ENCODE results near the gene RNU5B-1.

RNU5B-1 gene

DNA sequence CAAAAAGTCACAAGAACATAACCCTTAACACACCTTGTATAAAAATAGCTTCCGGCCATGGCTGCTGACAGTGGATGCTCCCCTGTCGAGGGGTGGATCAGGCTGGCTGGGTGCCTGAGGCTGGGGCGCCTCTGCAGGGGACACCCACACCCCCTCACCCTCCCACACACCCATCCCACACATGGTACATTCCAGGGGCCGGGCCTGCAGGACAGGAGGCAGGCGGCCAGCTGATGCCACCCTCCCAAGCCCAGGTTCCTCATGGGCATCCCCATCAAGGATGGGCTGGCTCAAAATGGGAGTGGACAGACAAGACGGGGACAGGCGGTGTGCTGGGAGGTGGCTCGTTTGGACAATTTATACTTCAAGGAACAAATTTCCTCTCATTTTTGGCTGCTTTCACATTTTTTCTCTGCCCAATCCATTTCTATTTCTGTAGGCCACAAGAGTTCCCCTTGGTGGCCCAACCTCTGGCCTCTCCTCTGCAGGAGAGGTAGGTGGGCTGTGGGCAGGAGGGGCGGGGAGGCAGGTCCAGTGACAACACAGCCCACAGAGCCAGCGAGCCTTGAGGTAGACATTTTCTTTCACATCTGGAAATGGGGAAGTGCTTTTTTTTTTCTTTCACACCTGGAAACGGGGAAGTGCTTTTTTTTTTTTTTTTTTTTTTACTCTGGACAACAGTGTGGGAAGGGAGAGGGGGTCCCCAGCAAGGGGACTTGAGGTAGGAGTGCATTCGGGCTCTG, 23.3 kb downstream of the RNU5B-1 start:
- Histone ChIP-seq H3K9me3 (no peaks in the 10 kb centered on the region), H3K4me1 (peaks cover 8% of the 10 kb centered on the region), H3K27me3 (no peaks in the 10 kb centered on the region), H3K4me3 (ENCODE audit: low read depth, low read length) (no peak overlapping the region), H3K36me3 (peaks cover 24% of the 10 kb centered on the region)
- DNase-seq: no peak
- TF ChIP-seq CTCF (IDR thresholded peaks at IDR 0.05; ENCODE audit: low read depth, low read length): no peak

- Histone ChIP-seq H3K36me3 (peaks cover 24% of the 10 kb centered on the region), H3K9me3 (no peaks in the 10 kb centered on the region), H3K4me3 (ENCODE audit: low read depth, low read length) (no peak overlapping the region), H3K27me3 (no peaks in the 10 kb centered on the region), H3K4me1 (peaks cover 14% of the 10 kb centered on the region)
- DNase-seq: no peak
- TF ChIP-seq CTCF (IDR thresholded peaks at IDR 0.05; ENCODE audit: low read depth, low read length): no peak
These were observed 24.2 kb downstream of the RNU5B-1 start for GRCh38 chr15:65328506-65329287.

DNA sequence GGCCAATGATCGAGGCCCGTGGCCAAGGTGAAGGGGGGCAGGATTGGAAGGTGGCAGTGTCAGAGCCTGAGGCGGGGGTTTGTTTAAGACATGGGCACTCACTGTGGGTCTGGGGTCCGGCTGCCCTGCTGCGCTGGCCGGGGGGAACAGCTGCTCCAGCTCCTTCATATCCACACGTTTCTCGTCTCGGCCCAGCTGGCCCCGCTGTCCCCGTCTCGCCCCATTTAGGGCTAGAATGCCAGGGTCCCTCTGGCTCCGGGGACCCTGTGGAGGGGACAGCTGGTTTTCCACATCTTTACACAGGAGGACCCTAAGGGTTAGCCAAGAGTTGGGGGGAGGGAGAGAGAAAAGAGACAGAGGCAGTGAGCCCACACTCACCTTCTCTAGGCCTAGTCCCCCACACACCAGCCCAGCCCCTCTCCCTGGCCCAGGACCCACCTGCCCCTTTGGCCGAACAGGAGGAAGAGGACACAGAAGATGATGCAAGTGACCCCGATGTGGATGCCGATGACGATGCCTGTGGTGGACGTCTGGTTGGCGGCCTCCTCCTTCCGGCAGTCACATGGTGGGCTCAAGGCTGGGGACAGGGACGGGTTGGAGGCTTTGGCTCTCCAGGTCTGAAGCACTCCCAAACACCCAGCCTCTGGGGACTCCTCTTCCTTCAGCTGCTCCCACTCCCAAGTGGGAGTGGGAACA, 25.0 kb downstream of the RNU5B-1 start:
- Histone ChIP-seq H3K4me3 (ENCODE audit: low read depth, low read length) (no peak overlapping the region), H3K36me3 (peaks cover 24% of the 10 kb centered on the region), H3K4me1 (peaks cover 21% of the 10 kb centered on the region), H3K9me3 (no peaks in the 10 kb centered on the region), H3K27me3 (no peaks in the 10 kb centered on the region)
- DNase-seq: no peak
- no peak for TF ChIP-seq CTCF (IDR thresholded peaks at IDR 0.05; ENCODE audit: low read depth, low read length)

DNA sequence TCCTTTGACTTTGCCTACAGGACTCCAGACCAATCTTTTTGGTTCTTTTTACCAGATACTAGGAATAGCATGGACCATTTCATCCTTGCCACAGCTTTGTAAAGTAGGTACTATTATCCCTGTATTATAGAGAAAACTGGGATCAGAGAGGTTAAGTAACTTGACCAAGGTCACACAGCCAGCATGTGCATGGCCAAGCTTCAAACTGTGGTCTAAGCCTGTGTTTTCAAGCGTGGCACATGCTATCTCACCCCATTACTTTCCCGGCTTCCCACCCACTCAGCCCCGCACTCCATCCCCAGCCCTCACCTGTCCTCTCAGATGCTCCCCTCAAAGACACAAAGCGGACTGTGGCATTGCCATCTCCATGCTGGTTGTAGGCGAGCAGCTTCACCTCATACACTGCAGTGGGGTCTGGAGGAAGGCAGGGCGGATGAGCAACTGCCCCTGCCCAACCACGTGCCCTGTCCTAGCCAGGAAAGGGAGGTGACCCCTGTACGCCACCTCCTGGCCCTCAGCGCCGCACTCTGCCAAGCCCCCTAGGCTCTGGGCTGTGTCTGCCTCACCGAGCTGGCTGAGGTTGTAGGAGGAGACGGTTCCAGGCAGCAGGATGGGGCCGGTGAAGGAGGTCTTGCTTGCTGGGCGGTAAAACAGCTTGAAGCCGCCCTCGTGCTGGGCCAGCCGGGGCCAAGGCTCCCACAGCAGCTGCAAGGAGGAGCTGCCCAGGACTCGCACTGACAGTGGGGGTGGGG, 25.7 kb downstream of the RNU5B-1 start:
- DNase-seq: no peak
- Histone ChIP-seq H3K27me3 (no peaks in the 10 kb centered on the region), H3K36me3 (peaks cover 24% of the 10 kb centered on the region), H3K9me3 (no peaks in the 10 kb centered on the region), H3K4me3 (ENCODE audit: low read depth, low read length) (no peak overlapping the region), H3K4me1 (peaks cover 29% of the 10 kb centered on the region)
- no peak for TF ChIP-seq CTCF (IDR thresholded peaks at IDR 0.05; ENCODE audit: low read depth, low read length)

DNA sequence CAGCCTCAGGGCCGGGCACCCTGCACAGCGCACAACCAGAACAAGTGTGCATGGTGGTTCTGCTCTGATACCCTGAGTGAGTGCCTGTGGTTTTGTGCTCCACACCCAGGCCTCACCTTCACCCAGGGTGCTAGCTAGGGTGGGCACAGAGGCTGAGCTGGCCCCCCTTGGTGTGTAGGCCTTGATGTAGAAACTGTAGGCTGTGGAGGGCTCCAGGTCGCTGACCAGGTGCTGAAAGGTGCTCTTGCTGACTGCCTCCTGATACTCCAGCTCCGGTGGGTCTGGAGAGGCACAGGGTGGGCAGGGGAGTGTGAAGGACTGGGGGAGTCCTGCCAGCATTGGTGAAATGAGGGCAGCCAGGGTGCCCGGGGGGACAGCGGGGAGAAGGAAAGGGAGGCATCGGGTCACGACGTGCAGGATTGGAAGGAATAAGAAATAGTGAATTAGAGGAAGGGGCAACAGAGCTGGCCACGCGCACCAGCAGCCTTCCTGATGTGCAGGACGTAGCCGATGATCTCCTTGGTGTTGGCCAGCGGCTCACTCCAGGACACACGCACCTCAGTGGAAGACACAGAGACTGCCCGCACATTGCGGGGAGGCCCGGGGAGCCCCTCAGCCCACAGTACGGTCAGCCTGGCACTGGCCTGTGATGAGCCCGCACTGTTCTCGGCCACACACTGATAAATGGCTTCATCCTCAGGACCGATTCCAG, 26.6 kb downstream of the RNU5B-1 start:
- H3K4me3 ChIP-seq (ENCODE audit: low read depth, low read length): no peak overlapping the region
- peaks cover 35% of the 10 kb centered on the region for H3K4me1 ChIP-seq
- no peaks in the 10 kb centered on the region for H3K27me3 ChIP-seq
- no peak for TF ChIP-seq CTCF (IDR thresholded peaks at IDR 0.05; ENCODE audit: low read depth, low read length)
- DNase-seq: no peak
- H3K9me3 ChIP-seq: no peaks in the 10 kb centered on the region
- peaks cover 24% of the 10 kb centered on the region for H3K36me3 ChIP-seq
